Measurements from ENCODE around the gene TMEM63A.

GRCh38 chr1:225886159-225887029, 4.2 kb upstream of the TMEM63A start:
- TF ChIP-seq CTCF (IDR thresholded peaks at IDR 0.05) (no peak), POLR2AphosphoS5 (IDR thresholded peaks at IDR 0.05; ENCODE audit: insufficient read depth in 1 of 2, low read depth in 1 of 2) (no peak)
